ENCODE results near the gene TRIM52. TPM values are rescaled to one million over a fixed set of nuclear protein-coding genes. Genes with fewer than 3 reads are reported as not detected.

The TRIM52 gene
- total and polyA plus RNA-seq, 9 of the 15 experiments (the other 6 are each of a cell fraction or from before 2014, with no cell fraction given): 3.3 to 21.9 (median 13.5) TPM

DNA sequence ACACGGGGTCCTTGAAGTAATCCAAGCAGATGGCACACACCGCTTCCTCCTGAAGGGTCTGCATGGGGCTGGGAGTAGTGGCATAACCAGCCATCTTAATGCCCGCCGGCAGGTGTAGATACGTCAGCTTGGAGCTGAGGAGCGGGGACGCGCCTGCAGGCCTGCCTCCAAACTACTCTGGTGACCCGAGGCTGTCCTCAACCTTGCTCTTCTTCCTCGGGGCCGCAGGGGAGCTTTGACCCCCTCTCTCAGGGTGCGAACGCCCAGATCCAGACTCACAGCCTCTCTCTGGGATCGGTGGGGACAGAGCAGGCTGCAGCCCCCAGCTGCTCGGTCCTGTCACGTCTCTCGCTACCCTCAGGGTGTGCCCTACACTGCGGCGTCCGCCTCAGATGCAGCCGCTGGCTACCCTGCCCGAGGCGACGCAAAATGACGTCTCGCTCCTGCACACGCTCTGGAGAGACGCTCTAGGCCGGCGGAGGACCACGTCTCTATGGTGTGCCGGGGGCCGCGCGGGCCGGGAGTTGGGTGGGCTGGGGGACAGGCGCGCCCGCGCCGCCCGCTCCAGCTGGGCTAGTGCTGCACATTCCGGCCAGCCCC is at the start of gene TRIM52 (continued):
- TF ChIP-seq, protein P1, sequence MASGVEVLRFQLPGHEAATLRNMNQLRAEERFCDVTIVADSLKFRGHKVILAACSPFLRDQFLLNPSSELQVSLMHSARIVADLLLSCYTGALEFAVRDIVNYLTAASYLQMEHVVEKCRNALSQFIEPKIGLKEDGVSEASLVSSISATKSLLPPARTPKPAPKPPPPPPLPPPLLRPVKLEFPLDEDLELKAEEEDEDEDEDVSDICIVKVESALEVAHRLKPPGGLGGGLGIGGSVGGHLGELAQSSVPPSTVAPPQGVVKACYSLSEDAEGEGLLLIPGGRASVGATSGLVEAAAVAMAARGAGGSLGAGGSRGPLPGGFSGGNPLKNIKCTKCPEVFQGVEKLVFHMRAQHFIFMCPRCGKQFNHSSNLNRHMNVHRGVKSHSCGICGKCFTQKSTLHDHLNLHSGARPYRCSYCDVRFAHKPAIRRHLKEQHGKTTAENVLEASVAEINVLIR (CRISPR knock-in tag; IDR thresholded peaks at IDR 0.05): peak; percentile 93
- 0 out of 2 replicates have a peak, but pooled peaks have one; percentile 57 for TF ChIP-seq E2F3 (CRISPR knock-in tag; IDR thresholded peaks at IDR 0.05)
- TF ChIP-seq ZBTB8A (IDR thresholded peaks at IDR 0.05; ENCODE audit: partially characterized antibody): no peak
- TF ChIP-seq TAF7 (tag; IDR thresholded peaks at IDR 0.05): peak; percentile 38
- peak; percentile 26; the same call in 1 of the 2 replicates for TF ChIP-seq EHMT2 (IDR thresholded peaks at IDR 0.05)
- TF ChIP-seq CREB1 (IDR thresholded peaks at IDR 0.05): peak; percentile 98
- peak; percentile 97 for TF ChIP-seq CREB1 (CRISPR knock-in tag; IDR thresholded peaks at IDR 0.05)
- peak in 1 of 2 experiments; percentile 25; a peak in 1 of 4 replicates for TF ChIP-seq SIX5 (IDR thresholded peaks at IDR 0.05; ENCODE audit: borderline replicate concordance in 1 of 2, insufficient read depth in 1 of 2, low read depth in 1 of 2, low read length in 2 of 2)
- peak in 1 of 2 experiments; percentile 59; a peak in 1 of 4 replicates for TF ChIP-seq NONO (IDR thresholded peaks at IDR 0.05; ENCODE audit: low read depth in 2 of 2, low read length in 1 of 2)
- TF ChIP-seq, protein P2, sequence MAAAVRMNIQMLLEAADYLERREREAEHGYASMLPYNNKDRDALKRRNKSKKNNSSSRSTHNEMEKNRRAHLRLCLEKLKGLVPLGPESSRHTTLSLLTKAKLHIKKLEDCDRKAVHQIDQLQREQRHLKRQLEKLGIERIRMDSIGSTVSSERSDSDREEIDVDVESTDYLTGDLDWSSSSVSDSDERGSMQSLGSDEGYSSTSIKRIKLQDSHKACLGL (CRISPR knock-in tag; IDR thresholded peaks at IDR 0.05; ENCODE audit: borderline replicate concordance, poor library complexity, severe bottlenecking): peak; percentile 46
- TF ChIP-seq, protein P3, sequence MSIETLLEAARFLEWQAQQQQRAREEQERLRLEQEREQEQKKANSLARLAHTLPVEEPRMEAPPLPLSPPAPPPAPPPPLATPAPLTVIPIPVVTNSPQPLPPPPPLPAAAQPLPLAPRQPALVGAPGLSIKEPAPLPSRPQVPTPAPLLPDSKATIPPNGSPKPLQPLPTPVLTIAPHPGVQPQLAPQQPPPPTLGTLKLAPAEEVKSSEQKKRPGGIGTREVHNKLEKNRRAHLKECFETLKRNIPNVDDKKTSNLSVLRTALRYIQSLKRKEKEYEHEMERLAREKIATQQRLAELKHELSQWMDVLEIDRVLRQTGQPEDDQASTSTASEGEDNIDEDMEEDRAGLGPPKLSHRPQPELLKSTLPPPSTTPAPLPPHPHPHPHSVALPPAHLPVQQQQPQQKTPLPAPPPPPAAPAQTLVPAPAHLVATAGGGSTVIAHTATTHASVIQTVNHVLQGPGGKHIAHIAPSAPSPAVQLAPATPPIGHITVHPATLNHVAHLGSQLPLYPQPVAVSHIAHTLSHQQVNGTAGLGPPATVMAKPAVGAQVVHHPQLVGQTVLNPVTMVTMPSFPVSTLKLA (conservative IDR thresholded peaks at IDR 0.05): peak; percentile 94 to 97
- peak; percentile 86 for TF ChIP-seq POLR2G (IDR thresholded peaks at IDR 0.05; ENCODE audit: low read depth, low read length)
- TF ChIP-seq BDP1 (IDR thresholded peaks at IDR 0.05; ENCODE audit: insufficient read depth, insufficient read length): no peak
- TF ChIP-seq KLF13 (tag; IDR thresholded peaks at IDR 0.05; ENCODE audit: borderline replicate concordance, low read depth): no peak
- TF ChIP-seq CXXC5 (CRISPR knock-in tag; IDR thresholded peaks at IDR 0.05): peak; percentile 88
- TF ChIP-seq, protein P4, sequence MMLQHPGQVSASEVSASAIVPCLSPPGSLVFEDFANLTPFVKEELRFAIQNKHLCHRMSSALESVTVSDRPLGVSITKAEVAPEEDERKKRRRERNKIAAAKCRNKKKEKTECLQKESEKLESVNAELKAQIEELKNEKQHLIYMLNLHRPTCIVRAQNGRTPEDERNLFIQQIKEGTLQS (IDR thresholded peaks at IDR 0.05): no peak
- TF ChIP-seq, protein P4 (CRISPR knock-in tag; conservative IDR thresholded peaks at IDR 0.05): 0 out of 2 replicates have a peak, but pooled peaks have one; percentile 34
- TF ChIP-seq, protein P5, sequence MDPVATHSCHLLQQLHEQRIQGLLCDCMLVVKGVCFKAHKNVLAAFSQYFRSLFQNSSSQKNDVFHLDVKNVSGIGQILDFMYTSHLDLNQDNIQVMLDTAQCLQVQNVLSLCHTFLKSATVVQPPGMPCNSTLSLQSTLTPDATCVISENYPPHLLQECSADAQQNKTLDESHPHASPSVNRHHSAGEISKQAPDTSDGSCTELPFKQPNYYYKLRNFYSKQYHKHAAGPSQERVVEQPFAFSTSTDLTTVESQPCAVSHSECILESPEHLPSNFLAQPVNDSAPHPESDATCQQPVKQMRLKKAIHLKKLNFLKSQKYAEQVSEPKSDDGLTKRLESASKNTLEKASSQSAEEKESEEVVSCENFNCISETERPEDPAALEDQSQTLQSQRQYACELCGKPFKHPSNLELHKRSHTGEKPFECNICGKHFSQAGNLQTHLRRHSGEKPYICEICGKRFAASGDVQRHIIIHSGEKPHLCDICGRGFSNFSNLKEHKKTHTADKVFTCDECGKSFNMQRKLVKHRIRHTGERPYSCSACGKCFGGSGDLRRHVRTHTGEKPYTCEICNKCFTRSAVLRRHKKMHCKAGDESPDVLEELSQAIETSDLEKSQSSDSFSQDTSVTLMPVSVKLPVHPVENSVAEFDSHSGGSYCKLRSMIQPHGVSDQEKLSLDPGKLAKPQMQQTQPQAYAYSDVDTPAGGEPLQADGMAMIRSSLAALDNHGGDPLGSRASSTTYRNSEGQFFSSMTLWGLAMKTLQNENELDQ (CRISPR knock-in tag; IDR thresholded peaks at IDR 0.05; ENCODE audit: borderline replicate concordance): no peak
- TF ChIP-seq, protein P6, sequence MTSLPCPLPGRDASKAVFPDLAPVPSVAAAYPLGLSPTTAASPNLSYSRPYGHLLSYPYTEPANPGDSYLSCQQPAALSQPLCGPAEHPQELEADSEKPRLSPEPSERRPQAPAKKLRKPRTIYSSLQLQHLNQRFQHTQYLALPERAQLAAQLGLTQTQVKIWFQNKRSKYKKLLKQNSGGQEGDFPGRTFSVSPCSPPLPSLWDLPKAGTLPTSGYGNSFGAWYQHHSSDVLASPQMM (CRISPR knock-in tag; IDR thresholded peaks at IDR 0.05): no peak
- no peak for TF ChIP-seq CAMTA2 (CRISPR knock-in tag; conservative IDR thresholded peaks at IDR 0.05)
